GM23248 (cell line): ENCODE data around the gene YWHAG. TPM values are rescaled to one million over a fixed set of nuclear protein-coding genes. Genes with fewer than 3 reads are reported as not detected.
A peak's percentile ranks its signal among the peaks of the same experiment; 100 is the strongest.
"Not testable (repeated sequence)": the region's sequence is repeated elsewhere in the genome, so short reads cannot be mapped to it uniquely, and the experiment has no call there.

ENCODE experiments used
- DNase-seq: peaks from one replicate; pipeline ENCODE4 v3.0.0-alpha.2; 2015
- H2AFZ ChIP-seq: fragments of 200-600 bp; sonication (generic); 2 replicates; pipeline ENCODE4 v1.6.1; 2016; ENCODE audit warnings: antibody characterized with exemption
- H3F3A ChIP-seq: fragments of 200-600 bp; sonication (generic); 2 replicates; pipeline ENCODE4 v1.6.1; 2016; ENCODE audit warnings: mild to moderate bottlenecking, antibody characterized with exemption, mixed run types; ENCODE audit not compliant: insufficient read depth
- H3K27ac ChIP-seq: fragments of 200-600 bp; sonication (generic); 2 replicates; pipeline ENCODE4 v1.5.1; 2016; ENCODE audit warnings: mild to moderate bottlenecking
- H3K27me3 ChIP-seq: fragments of 200-600 bp; sonication (generic); replicated peaks from 2 replicates; pipeline ENCODE4 v1.6.1; 2016; ENCODE audit warnings: mild to moderate bottlenecking; ENCODE audit not compliant: insufficient read depth
- H3K36me3 ChIP-seq: fragments of 200-600 bp; sonication (generic); 2 replicates; pipeline ENCODE4 v1.6.1; 2016; ENCODE audit warnings: low read depth, mild to moderate bottlenecking
- H3K4me1 ChIP-seq: fragments of 200-600 bp; sonication (generic); 2 replicates; pipeline ENCODE4 v1.6.1; 2016; ENCODE audit warnings: mild to moderate bottlenecking; ENCODE audit not compliant: insufficient read depth
- H3K4me2 ChIP-seq: fragments of 200-600 bp; sonication (generic); one replicate; pipeline ENCODE4 v1.6.1; 2016; ENCODE audit warnings: mild to moderate bottlenecking; ENCODE audit not compliant: unreplicated experiment
- H3K4me3 ChIP-seq: fragments of 200-600 bp; sonication (generic); 2 replicates; pipeline ENCODE4 v1.5.1; 2016; ENCODE audit warnings: mild to moderate bottlenecking
- H3K79me2 ChIP-seq: fragments of 200-600 bp; sonication (generic); 2 replicates; pipeline ENCODE4 v1.6.1; 2016; ENCODE audit warnings: mild to moderate bottlenecking; ENCODE audit not compliant: insufficient read depth
- H3K9ac ChIP-seq: fragments of 200-600 bp; sonication (generic); 2 replicates; pipeline ENCODE4 v1.6.1; 2016; ENCODE audit warnings: mild to moderate bottlenecking
- H3K9me2 ChIP-seq: fragments of 200-600 bp; sonication (generic); 2 replicates; pipeline ENCODE4 v1.6.1; 2016; ENCODE audit warnings: mixed run types, mild to moderate bottlenecking, moderate library complexity; ENCODE audit not compliant: insufficient read depth
- H3K9me3 ChIP-seq: fragments of 200-600 bp; sonication (generic); one replicate; pipeline ENCODE4 v1.6.1; 2017; ENCODE audit warnings: low read depth
- H4K20me1 ChIP-seq: fragments of 200-600 bp; sonication (generic); 2 replicates; pipeline ENCODE4 v1.6.0; 2016; ENCODE audit not compliant: insufficient read depth
- EZH2 ChIP-seq: fragments of 200-600 bp; sonication (generic); IDR thresholded peaks from 2 replicates; pipeline ENCODE4 v1.6.1; 2018; ENCODE audit warnings: antibody characterized with exemption, mild to moderate bottlenecking; ENCODE audit not compliant: insufficient read depth, poor library complexity, severe bottlenecking
- EZH2phosphoT487 ChIP-seq: fragments of 200-600 bp; sonication (generic); IDR thresholded peaks from 2 replicates; pipeline ENCODE4 v1.6.1; 2018; ENCODE audit warnings: antibody characterized with exemption, moderate library complexity, mild to moderate bottlenecking, low read depth; ENCODE audit not compliant: insufficient read depth
- WGBS, 2 experiments: methylation state at CpG; one replicate each; pipeline ENCODE4 v1.1.6; 2015 to 2017; ENCODE audit warnings: low lambda C conversion rate in 2 of 2, low coverage in 1 of 2; ENCODE audit errors: missing lambda C conversion rate in 2 of 2; 5-methylcytosine and 5-hydroxymethylcytosine counted together
- in situ Hi-C: fragments of 300-500 bp; cut with MboI; formaldehyde crosslinking; loops from 2 replicates; pipeline ENCODE4 v1.15.0; 2020
- polyA plus RNA-seq: library from polyadenylated mRNA; unstranded; fragments of >200 nt; fragmentation: Nextera tagmentation; extraction: Ambion mirVana; gene quantifications from 2 replicates; pipeline ENCODE4 v1.2.1, GENCODE V29; 2016
- total RNA-seq: library from RNA; depleted of rRNA; stranded (reverse); fragments of >200 nt; shearing (Covaris generic); gene quantifications from 2 replicates; pipeline ENCODE4 v1.2.3, GENCODE V29; 2014

Gene YWHAG
- total and polyA plus RNA-seq, 2 experiments from 2014 or later, result 28.4 to 56.0 TPM

- no peaks in the 10 kb centered on the region for H3K79me2 ChIP-seq
- peaks cover 46% of the 10 kb centered on the region for H3K4me1 ChIP-seq
- DNase-seq, result peak; percentile 95
- H4K20me1 ChIP-seq, result no peaks in the 10 kb centered on the region
- H3K4me3 ChIP-seq, result peak overlapping the region; percentile 39
- peak overlapping the region; percentile 74 for H2AFZ ChIP-seq
- in situ Hi-C loops, result no loop called here
- no peaks in the 10 kb centered on the region for H3K36me3 ChIP-seq
- peak overlapping the region; percentile 44 for H3K4me2 ChIP-seq
- H3K9ac ChIP-seq, result peak overlapping the region; percentile 79
- H3K9me2 ChIP-seq, result no peaks in the 10 kb centered on the region
- peak overlapping the region; percentile 94 for H3K27ac ChIP-seq
- H3K9me3 ChIP-seq, result no peaks in the 10 kb centered on the region
- H3K27me3 ChIP-seq, result no peaks in the 10 kb centered on the region
- TF ChIP-seq EZH2phosphoT487 (no peak), EZH2 (no peak)
- peaks cover 44% of the 10 kb centered on the region for H3F3A ChIP-seq
- 42 to 44% methylated on average over 22 of the region's 22 CpGs for WGBS, 2 experiments
Measured at GRCh38 chr7:76296743-76297740, 61.7 kb downstream of the YWHAG start.

DNA sequence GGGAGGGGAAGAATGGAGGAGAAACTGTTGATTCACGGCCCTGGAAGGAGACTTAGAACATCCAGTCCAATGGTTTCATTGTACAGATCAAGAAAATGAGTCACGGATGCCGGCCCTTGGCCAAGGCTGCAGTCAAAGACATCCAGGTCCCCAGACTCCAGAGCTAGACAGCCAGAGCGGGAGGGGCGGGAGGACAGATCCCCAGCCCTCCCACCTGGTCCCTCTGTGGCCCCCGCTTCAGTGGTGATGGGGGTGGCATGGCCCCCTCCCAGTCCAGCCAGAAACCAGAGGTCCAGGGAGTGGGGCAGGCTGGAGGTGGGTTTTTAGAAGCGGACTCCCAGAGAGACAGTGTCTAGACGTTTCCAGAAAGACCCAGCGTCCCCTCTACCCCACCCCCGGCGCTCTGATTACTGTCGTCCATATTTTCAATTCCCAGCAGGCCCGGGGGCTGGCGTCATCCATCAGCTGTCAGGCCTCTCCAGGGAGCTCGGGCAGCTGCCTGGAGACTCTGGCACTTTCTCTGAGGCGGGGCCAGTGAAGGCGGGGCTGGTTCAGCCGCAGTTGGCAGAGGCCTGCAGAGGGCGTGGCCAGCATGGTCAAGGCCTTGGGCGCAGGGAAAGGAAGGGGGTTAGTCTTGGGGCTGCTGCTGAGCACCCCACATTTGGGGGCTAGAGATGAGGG is 64.3 kb downstream of the YWHAG start:
- peak; percentile 98 for DNase-seq
- H3K9me3 ChIP-seq, result no peaks in the 10 kb centered on the region
- peak overlapping the region; percentile 81 for H3K9ac ChIP-seq
- no peak for TF ChIP-seq EZH2
- TF ChIP-seq EZH2phosphoT487, result no peak
- H3K27me3 ChIP-seq, result no peaks in the 10 kb centered on the region
- peak overlapping the region; percentile 93 for H3K27ac ChIP-seq
- peaks cover 58% of the 10 kb centered on the region for H3K4me1 ChIP-seq
- H3K79me2 ChIP-seq, result no peaks in the 10 kb centered on the region
- no peaks in the 10 kb centered on the region for H3K9me2 ChIP-seq
- H3K4me2 ChIP-seq, result peak overlapping the region; percentile 94
- no peaks in the 10 kb centered on the region for H3K36me3 ChIP-seq
- WGBS, 2 experiments, result 0 to 1% methylated on average over 17 to 20 of the region's 20 CpGs
- H4K20me1 ChIP-seq, result no peaks in the 10 kb centered on the region
- in situ Hi-C loops, result no loop called here
- peaks cover 48% of the 10 kb centered on the region for H3F3A ChIP-seq
- peak overlapping the region; percentile 44 for H2AFZ ChIP-seq
- H3K4me3 ChIP-seq, result peak overlapping the region; percentile 66

GRCh38 chr7:76293407-76293901 is 65.3 kb downstream of the YWHAG start:
- Histone ChIP-seq H3K9me2 (no peaks in the 10 kb centered on the region), H3K79me2 (no peaks in the 10 kb centered on the region), H4K20me1 (no peaks in the 10 kb centered on the region), H3K27me3 (no peaks in the 10 kb centered on the region), H3K36me3 (no peaks in the 10 kb centered on the region), H3K9ac (0 out of 2 replicates have a peak overlapping the region, but pooled peaks have one; percentile 81), H3K27ac (peak overlapping the region; percentile 93), H2AFZ (no peak overlapping the region), H3K4me3 (no peak overlapping the region), H3F3A (peaks cover 48% of the 10 kb centered on the region), H3K4me1 (peaks cover 58% of the 10 kb centered on the region), H3K4me2 (no peak overlapping the region), H3K9me3 (no peaks in the 10 kb centered on the region)
- TF ChIP-seq EZH2phosphoT487 (no peak), EZH2 (no peak)
- 85 to 87% methylated on average over 8 of the region's 8 CpGs for whole genome bisulfite sequencing, 2 experiments
- no peak for DNase-seq
- in situ Hi-C loops, result no loop called here

DNA sequence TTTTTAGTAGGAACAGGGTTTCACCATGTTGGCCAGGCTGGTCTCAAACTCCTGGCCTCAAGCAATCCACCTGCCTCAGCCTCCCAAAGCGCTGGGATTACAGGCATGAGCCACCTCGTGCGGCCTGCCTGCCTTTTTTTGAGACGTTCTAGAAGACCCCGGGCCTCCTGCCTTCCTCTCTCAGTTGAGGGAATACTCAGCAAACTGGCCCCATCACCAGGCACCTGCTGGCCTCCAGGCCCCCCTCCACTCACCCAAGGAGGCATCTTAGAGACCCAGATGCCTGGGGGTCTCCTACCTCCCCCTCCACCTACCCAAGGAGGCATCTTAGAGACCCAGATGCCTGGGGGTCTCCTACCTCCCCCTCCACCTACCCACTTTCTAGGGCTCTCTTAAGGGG is 65.9 kb downstream of the YWHAG start:
- H3K79me2 ChIP-seq, H3K9me3 ChIP-seq, in situ Hi-C loops, H3K4me3 ChIP-seq, H3K27me3 ChIP-seq, H2AFZ ChIP-seq, H3K9me2 ChIP-seq, H4K20me1 ChIP-seq, H3K36me3 ChIP-seq, DNase-seq: not testable (repeated sequence)
- H3K4me2 ChIP-seq, result peak overlapping the region; percentile 56
- H3K4me1 ChIP-seq, result peaks cover 58% of the 10 kb centered on the region
- peak overlapping the region; percentile 82; the same call in 1 of the 2 replicates for H3K9ac ChIP-seq
- peaks cover 48% of the 10 kb centered on the region for H3F3A ChIP-seq
- WGBS, 2 experiments, result 86 to 90% methylated on average over 5 of the region's 5 CpGs
- H3K27ac ChIP-seq, result peak overlapping the region; percentile 88; the same call in 1 of the 2 replicates
